SK-N-SH treated with all-trans-retinoic acid at 6 μM for 48 hours (cell line): Measurements from ENCODE around the gene TAF3.

Source experiments
- ARNTL ChIP-seq: fragments of 450-650 bp; formaldehyde crosslinking; IDR thresholded peaks from 2 replicates; pipeline ENCODE4 v1.5.0; 2020; ENCODE audit warnings: low read depth, mild to moderate bottlenecking, moderate library complexity, borderline replicate concordance
- ESRRG ChIP-seq: fragments of 250-450 bp; sonication (Bioruptor Pico); IDR thresholded peaks from 2 replicates; pipeline ENCODE4 v1.6.1; 2021; ENCODE audit warnings: mild to moderate bottlenecking
- GLIS3 ChIP-seq: fragments of 250-450 bp; sonication (Bioruptor Pico); IDR thresholded peaks from 2 replicates; pipeline ENCODE4 v1.5.0; 2020; ENCODE audit warnings: mild to moderate bottlenecking, moderate library complexity
- OSR1 ChIP-seq: fragments of 250-450 bp; sonication (Bioruptor Pico); IDR thresholded peaks from 2 replicates; pipeline ENCODE4 v1.8.0; 2022; ENCODE audit warnings: moderate library complexity, mild to moderate bottlenecking, inconsistent platforms
- ZFP3 ChIP-seq: fragments of 250-450 bp; sonication (Bioruptor Pico); IDR thresholded peaks from 2 replicates; pipeline ENCODE4 v1.5.0; 2020; ENCODE audit warnings: mild to moderate bottlenecking, moderate library complexity
- ZFP30 ChIP-seq: fragments of 450-650 bp; formaldehyde crosslinking; IDR thresholded peaks from 2 replicates; pipeline ENCODE4 v1.5.0; 2022; ENCODE audit warnings: mild to moderate bottlenecking, moderate library complexity
- ZNF70 ChIP-seq: fragments of 450-650 bp; formaldehyde crosslinking; IDR thresholded peaks from 2 replicates; pipeline ENCODE4 v1.5.0; 2020; ENCODE audit warnings: mild to moderate bottlenecking, moderate library complexity
- TF ChIP-seq, protein P1 (sequence below): fragments of 250-450 bp; sonication (Bioruptor Pico); IDR thresholded peaks from 2 replicates; pipeline ENCODE4 v1.8.0; 2020; ENCODE audit warnings: mild to moderate bottlenecking, moderate library complexity, borderline replicate concordance

DNA sequence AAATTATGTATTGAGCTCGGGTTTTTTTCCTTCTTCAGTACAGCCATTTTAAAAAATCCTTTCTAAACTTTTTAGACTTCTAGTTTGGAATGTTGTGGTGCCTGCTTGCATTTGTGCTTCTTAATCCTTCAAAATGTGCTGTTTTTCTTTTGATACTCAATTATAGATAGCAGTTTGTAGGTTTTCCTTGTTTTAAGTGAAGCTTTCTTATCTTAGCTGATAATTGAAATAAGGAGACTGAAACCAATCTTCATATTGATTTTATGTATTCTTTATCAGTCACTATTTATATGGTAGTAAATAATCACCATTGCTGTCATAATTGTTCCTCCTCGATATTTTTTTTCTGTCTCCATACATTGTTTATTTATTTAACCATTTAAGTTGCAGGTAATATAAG lies 56.6 kb downstream of the TAF3 start:
- TF ChIP-seq ARNTL (CRISPR knock-in tag): no peak
- no peak for TF ChIP-seq ZFP3 (CRISPR knock-in tag)
- TF ChIP-seq OSR1: no peak
- TF ChIP-seq, protein P1, sequence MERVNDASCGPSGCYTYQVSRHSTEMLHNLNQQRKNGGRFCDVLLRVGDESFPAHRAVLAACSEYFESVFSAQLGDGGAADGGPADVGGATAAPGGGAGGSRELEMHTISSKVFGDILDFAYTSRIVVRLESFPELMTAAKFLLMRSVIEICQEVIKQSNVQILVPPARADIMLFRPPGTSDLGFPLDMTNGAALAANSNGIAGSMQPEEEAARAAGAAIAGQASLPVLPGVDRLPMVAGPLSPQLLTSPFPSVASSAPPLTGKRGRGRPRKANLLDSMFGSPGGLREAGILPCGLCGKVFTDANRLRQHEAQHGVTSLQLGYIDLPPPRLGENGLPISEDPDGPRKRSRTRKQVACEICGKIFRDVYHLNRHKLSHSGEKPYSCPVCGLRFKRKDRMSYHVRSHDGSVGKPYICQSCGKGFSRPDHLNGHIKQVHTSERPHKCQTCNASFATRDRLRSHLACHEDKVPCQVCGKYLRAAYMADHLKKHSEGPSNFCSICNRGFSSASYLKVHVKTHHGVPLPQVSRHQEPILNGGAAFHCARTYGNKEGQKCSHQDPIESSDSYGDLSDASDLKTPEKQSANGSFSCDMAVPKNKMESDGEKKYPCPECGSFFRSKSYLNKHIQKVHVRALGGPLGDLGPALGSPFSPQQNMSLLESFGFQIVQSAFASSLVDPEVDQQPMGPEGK (CRISPR knock-in tag): no peak
- TF ChIP-seq GLIS3 (CRISPR knock-in tag): no peak
- TF ChIP-seq ESRRG (CRISPR knock-in tag): no peak
- TF ChIP-seq ZNF70 (CRISPR knock-in tag): no peak
- no peak for TF ChIP-seq ZFP30 (CRISPR knock-in tag)
